Activated CD4-positive, alpha-beta T cell treated with anti-CD3 and anti-CD28 coated beads, Interleukin-2, amount 50 U/mL, for 16 hours (primary cell): ENCODE data around the gene CAPN14.

Experiments
- DNase-seq: peaks from one replicate; pipeline ENCODE4 v3.0.0-alpha.2; 2020

Gene CAPN14

GRCh38 chr2:31217465-31218200, at the start of gene CAPN14:
Gene CAPN14 (minus strand): TSS chr2:31217515. CDS start chr2:31205447, 12,068 bp downstream.
- DNase-seq, result peak; percentile 37

GRCh38 chr2:31266804-31267203, 49.5 kb upstream of the CAPN14 start:
- DNase-seq, result no peak

GRCh38 chr2:31265234-31265633, 47.9 kb upstream of the CAPN14 start:
- DNase-seq, result no peak

GRCh38 chr2:31263636-31264190, 46.4 kb upstream of the CAPN14 start:
- no peak for DNase-seq

- DNase-seq, result no peak
Observed at GRCh38 chr2:31260870-31261269, 43.6 kb upstream of the CAPN14 start.

- no peak for DNase-seq
Observed at GRCh38 chr2:31259075-31259474, 41.8 kb upstream of the CAPN14 start.

DNA sequence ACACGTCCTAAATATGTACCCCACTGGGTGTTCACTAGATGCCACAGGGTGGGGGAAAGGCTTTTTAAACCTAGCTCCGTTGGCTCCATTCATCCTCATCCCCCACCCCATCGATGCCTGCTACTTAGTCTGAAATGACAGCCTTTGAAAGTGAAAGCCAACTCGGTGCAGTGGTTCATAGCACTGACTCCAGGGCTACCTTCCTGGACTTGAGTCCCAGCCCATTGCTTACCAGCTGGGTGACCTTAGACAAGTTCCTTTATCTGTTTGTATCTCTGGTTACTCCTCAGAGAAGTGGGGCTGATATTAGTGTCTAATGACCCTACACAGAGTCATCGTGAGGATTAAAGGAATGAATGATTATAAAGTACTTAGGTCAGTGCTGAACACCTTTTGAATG, 41.0 kb upstream of the CAPN14 start:
- DNase-seq, result no peak

GRCh38 chr2:31256611-31257382, 39.5 kb upstream of the CAPN14 start:
- no peak for DNase-seq

DNA sequence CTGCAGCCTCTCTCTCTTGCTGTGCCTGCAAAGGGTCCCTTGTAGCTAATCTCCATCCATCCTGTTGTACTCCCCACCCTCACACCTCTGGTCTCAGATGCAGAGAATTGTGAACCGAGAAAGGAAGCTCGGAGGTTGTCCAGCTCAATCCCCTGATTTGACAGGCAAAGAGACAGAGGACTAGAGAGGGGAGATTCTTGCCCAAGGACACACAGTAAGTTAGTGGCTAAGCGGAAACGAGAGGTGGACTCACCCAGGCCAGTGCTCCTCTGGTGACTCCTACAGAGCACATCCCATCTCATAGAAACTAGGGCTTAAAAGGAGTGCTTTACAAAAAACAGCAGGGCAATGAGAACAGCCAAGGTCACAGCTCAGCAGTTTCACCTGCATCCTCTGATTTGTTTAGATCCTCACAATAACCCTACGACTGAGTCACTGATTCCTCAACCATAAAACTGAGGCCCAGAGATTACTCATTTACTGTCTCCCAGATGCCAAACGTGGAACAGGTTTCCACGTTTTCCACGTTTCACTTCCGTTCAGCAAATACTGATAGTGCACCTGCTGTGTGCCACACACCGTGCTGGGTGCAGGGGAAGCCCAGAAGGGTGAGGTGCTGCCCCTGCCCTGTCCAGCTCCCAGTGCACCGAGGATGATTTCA, 38.7 kb upstream of the CAPN14 start:
- DNase-seq, result no peak

DNA sequence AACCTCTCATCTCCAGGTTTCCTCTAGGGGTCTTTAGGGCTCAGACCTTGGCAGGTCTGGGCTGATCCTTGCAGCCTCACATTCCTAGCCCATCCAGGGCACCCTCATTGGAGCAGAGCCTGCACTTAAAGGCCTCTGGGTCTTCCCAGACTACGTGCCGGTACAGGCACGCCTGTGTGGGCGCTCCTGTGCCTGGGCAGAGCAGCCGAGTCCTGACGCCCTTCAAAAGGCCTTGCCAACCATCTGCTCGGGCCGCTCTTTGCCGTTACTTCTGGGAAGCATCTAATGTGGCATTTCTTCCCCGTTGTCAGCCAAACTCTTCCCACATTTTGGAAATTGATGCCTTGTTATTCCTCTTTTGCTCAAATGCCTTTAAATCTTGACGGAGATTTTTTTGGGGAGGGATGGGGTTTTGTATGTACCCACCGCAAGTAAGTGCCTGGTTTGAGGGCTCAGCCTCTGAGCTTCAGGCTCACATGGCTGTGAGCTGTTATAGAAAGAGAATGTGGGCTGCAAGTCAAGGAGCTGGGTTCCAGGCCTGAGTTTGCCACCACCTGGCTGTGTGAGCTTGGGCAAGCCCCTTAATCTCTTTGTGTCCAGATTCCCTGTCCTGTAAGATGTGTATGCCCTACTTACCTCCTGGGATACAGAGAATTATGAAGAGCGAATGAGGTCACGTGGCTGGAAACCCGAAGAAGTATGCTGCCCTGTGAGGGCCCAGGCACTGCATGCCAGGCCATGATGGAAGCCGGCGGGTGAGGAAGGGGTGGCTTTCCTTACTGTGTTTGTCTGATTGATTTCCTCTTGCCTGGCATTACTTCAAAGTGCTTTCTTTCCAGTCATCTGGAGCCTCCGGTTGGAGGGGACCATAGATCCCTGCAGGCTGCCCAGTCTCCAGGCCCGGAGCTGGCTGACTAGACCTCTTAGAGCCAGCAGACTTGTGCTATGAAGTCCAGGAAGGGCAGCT, 37.2 kb upstream of the CAPN14 start:
- DNase-seq, result no peak

GRCh38 chr2:31253356-31254131, 36.2 kb upstream of the CAPN14 start:
- DNase-seq, result no peak

DNA sequence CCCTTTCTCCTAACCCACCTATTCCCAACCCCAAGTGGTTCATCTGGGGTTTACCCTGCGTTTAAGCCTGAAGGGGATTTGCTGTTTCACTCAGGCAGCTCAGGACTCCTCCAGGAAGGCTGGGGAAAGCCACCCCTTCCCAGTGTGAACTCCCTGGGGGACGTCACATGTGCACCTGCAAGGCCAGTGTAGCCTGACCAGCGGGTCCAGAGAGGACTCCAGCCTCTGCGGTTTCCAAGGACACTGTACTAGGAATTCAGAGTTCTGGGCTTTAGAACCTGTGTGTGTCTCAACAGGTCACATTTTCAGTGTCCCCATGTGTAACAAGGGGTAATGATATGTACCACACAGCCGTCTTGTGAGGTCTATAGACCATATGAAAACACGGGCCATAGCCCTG, 34.5 kb upstream of the CAPN14 start:
- DNase-seq, result no peak

- no peak for DNase-seq
Observed at GRCh38 chr2:31251018-31251417, 33.7 kb upstream of the CAPN14 start.

- no peak for DNase-seq
Observed at GRCh38 chr2:31249009-31249690, 31.8 kb upstream of the CAPN14 start.

- no peak for DNase-seq
Observed at GRCh38 chr2:31248139-31248538, 30.8 kb upstream of the CAPN14 start.

GRCh38 chr2:31247711-31248110, 30.4 kb upstream of the CAPN14 start:
- DNase-seq, result no peak

DNA sequence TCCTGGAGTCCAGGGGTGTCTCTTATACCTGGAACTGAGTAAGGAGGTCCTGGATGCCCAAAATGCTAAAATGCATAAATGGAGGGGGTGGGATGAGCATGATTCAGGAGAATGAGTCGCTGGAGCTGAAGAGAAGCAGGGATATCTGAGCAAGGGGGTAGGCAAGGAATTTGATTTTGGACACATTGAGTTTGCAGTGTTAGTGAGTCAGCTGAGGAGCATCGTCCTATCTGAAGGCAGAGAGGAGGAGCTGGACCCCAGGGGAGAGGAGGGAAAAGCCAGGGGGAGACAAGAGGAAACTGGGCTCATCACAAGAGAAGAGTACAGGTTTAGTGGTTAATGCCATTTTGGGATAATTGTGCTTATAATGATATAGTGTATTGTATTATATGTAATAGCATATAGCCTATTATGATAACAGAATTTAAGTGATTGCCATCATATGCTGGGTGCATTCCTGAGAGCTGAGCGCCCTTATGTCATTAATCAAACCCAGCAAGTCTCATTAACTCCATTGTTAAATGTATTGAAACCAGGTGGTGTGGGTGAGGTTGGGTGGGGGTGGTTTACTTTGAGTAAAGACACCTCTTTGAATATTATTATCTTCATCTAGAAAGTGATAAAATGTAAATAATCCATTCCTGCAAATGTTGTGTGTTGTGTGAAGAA, 29.0 kb upstream of the CAPN14 start:
- no peak for DNase-seq

- DNase-seq, result no peak
Observed at GRCh38 chr2:31244101-31244500, 26.8 kb upstream of the CAPN14 start.

DNA sequence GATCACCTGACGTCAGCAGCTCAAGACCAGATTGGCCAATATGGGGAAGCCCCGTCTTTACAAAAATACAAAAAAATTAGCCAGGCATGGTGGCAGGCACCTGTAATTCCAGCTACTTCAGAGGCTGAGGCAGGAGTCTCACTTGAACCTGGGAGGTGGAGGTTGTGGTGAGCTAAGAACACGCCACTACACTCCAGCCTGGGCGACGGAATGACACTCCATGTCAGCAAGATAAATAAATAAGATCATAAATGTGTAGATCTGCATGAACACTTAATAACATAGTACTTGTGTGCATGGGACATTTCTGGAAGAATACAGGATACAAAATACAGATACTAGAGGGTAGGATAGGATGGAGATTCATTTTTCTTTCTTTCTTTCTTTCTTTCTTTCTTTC, 25.7 kb upstream of the CAPN14 start:
- DNase-seq, result no peak

DNA sequence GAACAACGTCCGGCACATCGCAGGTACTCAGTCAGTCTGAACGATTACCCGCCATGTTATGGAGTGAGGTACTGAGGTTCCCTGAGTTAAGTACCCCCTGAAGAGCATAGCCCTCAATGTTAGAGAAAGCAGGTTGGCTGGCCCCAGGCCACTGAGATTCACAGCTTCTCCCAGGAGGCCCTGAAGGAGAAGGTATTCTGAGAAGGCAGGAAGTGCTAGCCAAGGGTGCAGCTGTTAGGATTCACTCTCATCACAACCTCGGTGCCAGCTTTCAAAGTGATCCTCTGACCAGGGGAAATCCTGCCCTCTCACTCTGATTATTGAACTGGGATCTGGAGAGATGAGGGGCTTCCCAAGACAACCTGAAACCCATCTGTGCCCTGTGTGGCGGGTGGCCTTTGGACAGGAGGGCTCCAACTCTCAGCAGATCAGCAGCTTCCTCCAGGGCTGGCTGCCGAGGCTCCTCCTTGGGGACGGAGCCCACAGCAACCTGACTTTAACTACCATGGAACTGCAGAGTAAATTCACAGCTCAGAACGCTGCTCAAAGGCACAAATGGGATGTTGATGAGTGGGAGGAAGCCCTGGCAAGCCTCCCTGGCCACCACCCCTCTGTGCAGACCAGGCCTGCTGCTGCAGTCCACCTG, 24.4 kb upstream of the CAPN14 start:
- no peak for DNase-seq
